Right atrium auricular region (tissue), 2 donors: Measurements from ENCODE around the gene RBKS. TPM values are rescaled to one million over a fixed set of nuclear protein-coding genes. Genes with fewer than 3 reads are reported as not detected.

ENCODE experiments used
- DNase-seq: peaks from one replicate; pipeline ENCODE4 v3.0.0-alpha.2; 2019; ENCODE audit warnings: low spot score
- H3K27ac ChIP-seq, 2 donors: fragments of 200-600 bp; sonication (generic); 1 replicate in 1 of 2; 2 replicates in 1 of 2; pipeline ENCODE4 v1.5.1; 2016 to 2019
- H3K27me3 ChIP-seq, 2 donors: fragments of 200-600 bp; sonication (generic); one replicate each; pipeline versions ENCODE4 v1.5.1 to v1.6.0; 2017 to 2019
- H3K36me3 ChIP-seq: fragments of 200-600 bp; sonication (generic); one replicate; pipeline ENCODE4 v1.5.1; 2016
- H3K4me1 ChIP-seq, 2 donors: fragments of 200-600 bp; sonication (generic); one replicate each; pipeline versions ENCODE4 v1.5.1 to v1.6.0; 2017 to 2019
- H3K4me3 ChIP-seq, 2 donors: fragments of 200-600 bp; sonication (generic); 1 replicate in 1 of 2; 2 replicates in 1 of 2; pipeline ENCODE4 v1.5.1; 2017 to 2019; ENCODE audit warnings: mild to moderate bottlenecking in 1 of 2, moderate library complexity in 1 of 2
- H3K9me3 ChIP-seq, 2 donors: fragments of 200-600 bp; sonication (generic); one replicate each; pipeline ENCODE4 v1.5.1; 2019
- CTCF ChIP-seq, 2 donors: fragments of 200-600 bp; sonication (generic); IDR thresholded peaks; one replicate each; pipeline ENCODE4 v1.5.1; 2019; ENCODE audit warnings: antibody characterized with exemption in 2 of 2
- total RNA-seq, 2 donors: library from RNA; depleted of rRNA; stranded (reverse); fragments of >200 nt; gene quantifications; one replicate each; pipeline ENCODE4 v1.1.0, GENCODE V29; 2016

The RBKS gene
- total RNA-seq, 2 donors from 2014 or later: 1.6 to 2.1 TPM

- TF ChIP-seq CTCF (IDR thresholded peaks at IDR 0.05): no peak
- DNase-seq: no peak
- Histone ChIP-seq H3K4me1 (peaks cover 0 to 24% of the 10 kb centered on the region in 2 donors), H3K27me3 (no peaks in the 10 kb centered on the region), H3K36me3 (no peaks in the 10 kb centered on the region), H3K4me3 (no peak overlapping the region), H3K27ac (peak overlapping the region in 1 of 2 donors; percentile 33), H3K9me3 (no peaks in the 10 kb centered on the region)
These were observed 13.6 kb upstream of the RBKS start for GRCh38 chr2:27903649-27904404.

- Histone ChIP-seq H3K4me3 (no peak overlapping the region), H3K27me3 (no peaks in the 10 kb centered on the region), H3K9me3 (no peaks in the 10 kb centered on the region), H3K27ac (peak overlapping the region in 1 of 2 donors; percentile 33), H3K4me1 (peaks cover 0 to 24% of the 10 kb centered on the region in 2 donors), H3K36me3 (no peaks in the 10 kb centered on the region)
- no peak for DNase-seq
- no peak for TF ChIP-seq CTCF (IDR thresholded peaks at IDR 0.05)
These were observed 12.8 kb upstream of the RBKS start for GRCh38 chr2:27903018-27903417.

GRCh38 chr2:27902098-27902497 lies 11.9 kb upstream of the RBKS start:
- no peak for TF ChIP-seq CTCF (IDR thresholded peaks at IDR 0.05)
- Histone ChIP-seq H3K4me1 (peaks cover 0 to 19% of the 10 kb centered on the region in 2 donors), H3K27ac (no peak overlapping the region)

GRCh38 chr2:27901234-27901633 lies 11.0 kb upstream of the RBKS start:
- TF ChIP-seq CTCF (IDR thresholded peaks at IDR 0.05): no peak
- Histone ChIP-seq H3K4me1 (peaks cover 0 to 10% of the 10 kb centered on the region in 2 donors), H3K27me3 (no peaks in the 10 kb centered on the region), H3K4me3 (no peak overlapping the region), H3K27ac (peak overlapping the region in 1 of 2 donors; percentile 15), H3K9me3 (no peaks in the 10 kb centered on the region), H3K36me3 (no peaks in the 10 kb centered on the region)
- DNase-seq: no peak

More at GRCh38 chr2:27902098-27902497, 11.9 kb upstream of the RBKS start:
- no peak overlapping the region for H3K4me3 ChIP-seq
- H3K27me3 ChIP-seq: no peaks in the 10 kb centered on the region
- no peaks in the 10 kb centered on the region for H3K9me3 ChIP-seq
- no peaks in the 10 kb centered on the region for H3K36me3 ChIP-seq
- DNase-seq: no peak

GRCh38 chr2:27897717-27898116 lies 7.5 kb upstream of the RBKS start:
- no peak for TF ChIP-seq CTCF (IDR thresholded peaks at IDR 0.05)
- Histone ChIP-seq H3K9me3 (no peaks in the 10 kb centered on the region), H3K4me3 (no peak overlapping the region), H3K36me3 (no peaks in the 10 kb centered on the region), H3K27ac (no peak overlapping the region), H3K27me3 (no peaks in the 10 kb centered on the region), H3K4me1 (no peaks in the 10 kb centered on the region)
- DNase-seq: no peak

- Histone ChIP-seq H3K9me3 (no peaks in the 10 kb centered on the region), H3K4me1 (peaks cover 0 to 16% of the 10 kb centered on the region in 2 donors), H3K36me3 (no peaks in the 10 kb centered on the region), H3K4me3 (no peak overlapping the region), H3K27me3 (no peaks in the 10 kb centered on the region), H3K27ac (no peak overlapping the region)
- no peak for DNase-seq
- TF ChIP-seq CTCF (IDR thresholded peaks at IDR 0.05): no peak
These were observed 2.8 kb upstream of the RBKS start for GRCh38 chr2:27893006-27893405.
